Cardiac fibroblast (primary cell): Measurements from ENCODE around the gene DNAH7.

ENCODE experiments used
- DNase-seq, 2 donors: peaks; one replicate each; pipeline versions ENCODE4 v3.0.0 to v3.0.0-alpha.2; 2010; ENCODE audit warnings: low read depth in 2 of 2
- H3K4me3 ChIP-seq, 2 donors: replicated peaks in 1 of 2; 1 replicate in 1 of 2; 2 replicates in 1 of 2; pipeline ENCODE4 v1.5.1; 2011; ENCODE audit warnings: low read depth in 2 of 2, low read length in 2 of 2, mild to moderate bottlenecking in 2 of 2, moderate library complexity in 1 of 2
- TF ChIP-seq, protein P1 (sequence below): IDR thresholded peaks from one replicate; pipeline ENCODE4 v1.5.1; 2011; ENCODE audit warnings: low read depth, mild to moderate bottlenecking, low read length, inconsistent platforms

The DNAH7 gene

DNA sequence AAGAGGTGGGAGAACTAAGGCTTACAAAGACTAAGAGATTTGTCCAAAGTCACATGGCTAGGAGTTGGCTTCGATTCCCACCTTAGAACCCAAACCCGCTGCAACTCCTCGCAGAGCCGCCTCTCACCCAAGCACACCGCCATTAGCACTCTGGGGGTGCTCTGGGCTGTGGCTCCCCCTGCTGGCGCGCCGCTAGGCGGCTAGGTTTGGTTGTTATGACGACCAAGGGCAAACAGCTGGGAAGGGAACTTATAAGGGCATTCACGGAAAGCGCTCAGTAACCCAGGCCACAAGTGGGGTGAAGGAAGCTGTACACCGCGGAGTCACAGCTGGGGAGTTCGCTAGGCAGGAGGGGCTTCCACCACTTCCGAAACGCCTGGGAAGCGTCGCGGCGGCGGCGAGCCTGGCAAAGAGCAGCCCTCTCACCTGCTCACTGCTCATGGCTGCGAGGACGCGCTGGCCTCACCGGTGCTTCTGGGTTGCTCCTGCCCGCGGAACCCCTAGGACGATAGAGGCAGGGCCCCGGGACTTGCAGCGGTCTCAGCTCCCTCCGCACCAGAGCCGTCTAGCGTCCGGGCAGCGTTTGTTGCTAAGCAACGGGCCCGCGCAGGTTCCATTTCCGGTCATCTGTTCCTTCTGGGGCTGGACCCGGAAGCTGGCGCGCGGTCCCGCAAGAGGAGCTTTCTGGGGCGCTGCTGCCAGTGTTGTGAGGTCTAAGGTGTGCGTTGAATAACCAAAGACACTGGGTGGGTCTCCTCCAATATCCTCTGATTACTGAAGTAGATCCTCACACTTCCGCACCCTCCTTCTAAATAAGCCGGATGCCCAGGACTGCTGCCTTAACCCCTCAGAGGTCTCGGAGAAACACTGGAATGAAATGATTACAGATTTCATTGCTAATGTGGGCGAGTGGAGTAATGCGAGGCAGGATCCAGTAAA is at the start of gene DNAH7:
Gene DNAH7, minus strand, starts transcription at position 567 of the 939 bp plus-strand sequence. Its CDS starts 126 bp downstream, at position 441.
- DNase-seq, result peak; percentile 84 to 90
- TF ChIP-seq, protein P1, sequence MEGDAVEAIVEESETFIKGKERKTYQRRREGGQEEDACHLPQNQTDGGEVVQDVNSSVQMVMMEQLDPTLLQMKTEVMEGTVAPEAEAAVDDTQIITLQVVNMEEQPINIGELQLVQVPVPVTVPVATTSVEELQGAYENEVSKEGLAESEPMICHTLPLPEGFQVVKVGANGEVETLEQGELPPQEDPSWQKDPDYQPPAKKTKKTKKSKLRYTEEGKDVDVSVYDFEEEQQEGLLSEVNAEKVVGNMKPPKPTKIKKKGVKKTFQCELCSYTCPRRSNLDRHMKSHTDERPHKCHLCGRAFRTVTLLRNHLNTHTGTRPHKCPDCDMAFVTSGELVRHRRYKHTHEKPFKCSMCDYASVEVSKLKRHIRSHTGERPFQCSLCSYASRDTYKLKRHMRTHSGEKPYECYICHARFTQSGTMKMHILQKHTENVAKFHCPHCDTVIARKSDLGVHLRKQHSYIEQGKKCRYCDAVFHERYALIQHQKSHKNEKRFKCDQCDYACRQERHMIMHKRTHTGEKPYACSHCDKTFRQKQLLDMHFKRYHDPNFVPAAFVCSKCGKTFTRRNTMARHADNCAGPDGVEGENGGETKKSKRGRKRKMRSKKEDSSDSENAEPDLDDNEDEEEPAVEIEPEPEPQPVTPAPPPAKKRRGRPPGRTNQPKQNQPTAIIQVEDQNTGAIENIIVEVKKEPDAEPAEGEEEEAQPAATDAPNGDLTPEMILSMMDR, result peak; percentile 82
- H3K4me3 ChIP-seq, result peak within 1 kb of the TSS; percentile 90 to 93

DNA sequence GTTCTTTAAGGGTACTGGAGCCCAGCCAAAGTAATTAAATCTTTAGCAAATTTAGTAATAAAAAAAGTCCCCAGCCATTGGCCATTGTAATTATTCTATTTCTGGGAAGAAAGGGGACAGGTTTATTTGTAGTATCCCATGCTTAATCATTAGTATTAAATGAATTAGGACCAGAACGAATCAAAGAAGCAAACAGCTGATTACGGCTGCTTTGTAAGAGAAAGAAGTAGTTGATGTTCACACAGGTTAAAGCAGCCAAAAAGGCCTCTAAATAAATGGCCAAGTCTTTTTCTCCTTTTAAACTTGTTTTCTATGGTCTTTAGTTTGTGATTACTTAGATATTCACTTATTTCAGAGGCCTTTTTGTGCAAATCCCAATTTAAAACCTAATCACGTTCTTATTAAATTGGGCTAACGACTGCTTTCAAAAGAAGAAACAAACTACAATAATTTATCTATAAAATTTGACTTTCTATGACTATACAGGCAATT is 48.6 kb upstream of the DNAH7 start:
- no peak overlapping the region for H3K4me3 ChIP-seq
- DNase-seq, result no peak
- TF ChIP-seq, protein P1, result no peak

DNA sequence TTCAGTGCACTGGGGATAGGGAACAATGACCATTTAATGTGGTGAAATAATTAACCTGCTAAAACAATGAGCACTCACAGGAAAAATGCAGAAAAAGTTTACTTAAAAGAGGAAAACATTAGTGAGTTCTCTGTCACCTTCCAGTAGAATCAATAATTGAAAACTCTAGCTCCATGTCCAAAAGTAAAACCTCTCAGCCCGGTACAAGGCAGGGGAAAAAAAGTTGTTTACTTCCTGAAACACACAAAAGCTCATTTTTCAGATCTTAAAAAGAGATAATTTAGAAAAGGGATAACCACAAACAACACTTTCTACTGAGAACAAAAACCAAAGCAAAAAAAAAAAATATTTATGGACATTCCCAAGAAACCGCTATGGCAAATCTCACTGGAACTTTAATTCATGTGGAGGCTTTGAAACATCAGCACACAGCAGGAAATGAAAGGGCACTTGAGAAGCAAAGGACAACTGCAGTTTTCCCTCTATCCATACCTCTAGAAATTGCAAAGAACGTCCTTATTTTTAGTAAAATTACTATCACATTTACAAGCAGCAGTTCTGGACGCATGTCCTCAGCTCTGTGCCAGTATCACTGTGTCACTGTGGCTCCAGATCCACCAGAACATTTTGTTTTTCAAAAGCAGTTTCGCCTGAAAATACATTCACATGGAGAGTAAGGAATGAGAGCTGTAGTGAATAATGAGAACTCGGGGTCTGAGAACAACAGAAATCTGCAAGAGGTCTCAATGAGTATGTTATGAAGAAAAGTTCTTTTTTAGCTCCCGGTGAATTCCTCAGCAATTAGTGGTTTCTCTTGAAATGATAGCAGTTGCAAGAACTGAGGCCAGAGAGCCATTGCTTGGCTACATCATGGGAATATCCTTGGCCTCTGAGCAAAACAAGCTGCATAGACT is 44.7 kb upstream of the DNAH7 start:
- TF ChIP-seq, protein P1, result no peak
- no peak overlapping the region for H3K4me3 ChIP-seq
- DNase-seq, result peak; percentile 78 to 81

DNA sequence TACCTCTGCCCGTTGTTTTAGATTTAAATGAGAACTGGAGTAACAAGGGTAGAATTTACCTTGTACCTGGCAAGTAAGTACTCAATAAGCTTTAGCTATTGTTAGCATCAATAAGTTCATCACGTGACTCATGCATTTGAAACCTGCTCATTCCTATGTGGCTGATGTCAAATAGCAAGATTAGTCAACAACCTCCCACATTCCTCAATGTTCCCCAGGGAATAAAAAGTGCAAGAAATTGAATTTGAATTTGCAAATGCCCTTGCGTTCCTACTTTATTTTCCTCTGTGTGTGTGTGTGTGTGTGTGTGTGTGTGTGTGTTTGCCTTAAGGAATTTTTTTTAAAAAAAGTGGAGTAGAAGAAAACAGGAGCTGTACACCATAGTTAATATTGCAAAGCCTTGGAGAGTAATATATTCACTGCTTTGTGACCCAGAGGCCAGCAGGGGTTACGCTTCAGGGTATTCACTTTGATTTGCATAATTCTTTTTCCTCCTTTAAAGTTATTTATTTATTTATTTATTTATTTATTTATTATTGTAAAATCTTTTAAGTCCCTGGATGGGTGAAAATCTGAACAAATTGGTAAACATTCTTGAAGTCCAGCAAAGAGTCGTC is 43.9 kb upstream of the DNAH7 start:
- TF ChIP-seq, protein P1, result no peak

DNA sequence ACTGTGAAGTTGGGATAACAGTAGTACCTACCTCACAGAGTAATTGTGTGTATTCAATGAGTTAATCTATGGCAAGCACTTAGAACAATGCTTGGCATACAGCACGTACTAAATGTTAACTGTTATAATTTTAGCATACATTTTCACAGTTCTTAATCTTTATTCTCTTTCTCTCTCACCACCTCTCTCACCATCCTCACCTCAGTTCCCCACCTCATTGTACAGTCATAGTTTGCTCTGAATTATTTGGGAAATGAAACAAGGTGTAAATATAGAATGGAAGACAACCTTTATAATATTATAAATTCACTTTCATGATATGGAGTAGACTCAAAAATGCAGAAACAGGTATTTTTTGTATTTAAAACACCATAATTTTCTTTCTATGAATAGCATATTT is 40.0 kb upstream of the DNAH7 start:
- TF ChIP-seq, protein P1, result no peak
- no peak for DNase-seq
- H3K4me3 ChIP-seq, result no peak overlapping the region

More for the DNA sequence above, 43.9 kb upstream of the DNAH7 start:
- H3K4me3 ChIP-seq, result no peak overlapping the region
- DNase-seq, result peak; percentile 90 to 97

DNA sequence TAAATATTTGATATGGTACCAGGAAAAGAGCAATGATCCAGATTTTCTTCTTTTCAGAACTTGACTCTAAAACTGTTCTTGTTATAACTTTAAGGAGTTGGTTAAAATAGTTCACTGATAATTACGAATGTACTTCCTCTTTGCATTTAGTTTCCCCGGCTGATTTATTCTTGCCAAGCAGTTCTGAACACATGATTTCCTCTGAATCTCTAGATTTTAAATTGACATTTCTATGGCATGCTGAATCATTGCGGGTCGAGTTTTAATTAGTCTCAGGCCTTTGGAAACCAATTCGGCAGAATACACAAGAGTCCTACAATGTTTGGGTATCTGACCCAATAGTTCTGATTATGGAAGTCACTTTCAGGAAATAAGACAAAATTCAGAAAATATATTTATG is 37.3 kb upstream of the DNAH7 start:
- TF ChIP-seq, protein P1, result no peak
- H3K4me3 ChIP-seq, result no peak overlapping the region
- DNase-seq, result no peak
